ENCODE measurements around the gene FKTN. TPM values are rescaled to one million over a fixed set of nuclear protein-coding genes. Genes with fewer than 3 reads are reported as not detected.
"Not testable (repeated sequence)": the region's sequence is repeated elsewhere in the genome, so short reads cannot be mapped to it uniquely, and the experiment has no call there.

Gene FKTN
- 10 to 100 TPM in 1 of 2 donors, under 1 TPM in 1; 0.52 to 14.3 TPM for total RNA-seq

DNA sequence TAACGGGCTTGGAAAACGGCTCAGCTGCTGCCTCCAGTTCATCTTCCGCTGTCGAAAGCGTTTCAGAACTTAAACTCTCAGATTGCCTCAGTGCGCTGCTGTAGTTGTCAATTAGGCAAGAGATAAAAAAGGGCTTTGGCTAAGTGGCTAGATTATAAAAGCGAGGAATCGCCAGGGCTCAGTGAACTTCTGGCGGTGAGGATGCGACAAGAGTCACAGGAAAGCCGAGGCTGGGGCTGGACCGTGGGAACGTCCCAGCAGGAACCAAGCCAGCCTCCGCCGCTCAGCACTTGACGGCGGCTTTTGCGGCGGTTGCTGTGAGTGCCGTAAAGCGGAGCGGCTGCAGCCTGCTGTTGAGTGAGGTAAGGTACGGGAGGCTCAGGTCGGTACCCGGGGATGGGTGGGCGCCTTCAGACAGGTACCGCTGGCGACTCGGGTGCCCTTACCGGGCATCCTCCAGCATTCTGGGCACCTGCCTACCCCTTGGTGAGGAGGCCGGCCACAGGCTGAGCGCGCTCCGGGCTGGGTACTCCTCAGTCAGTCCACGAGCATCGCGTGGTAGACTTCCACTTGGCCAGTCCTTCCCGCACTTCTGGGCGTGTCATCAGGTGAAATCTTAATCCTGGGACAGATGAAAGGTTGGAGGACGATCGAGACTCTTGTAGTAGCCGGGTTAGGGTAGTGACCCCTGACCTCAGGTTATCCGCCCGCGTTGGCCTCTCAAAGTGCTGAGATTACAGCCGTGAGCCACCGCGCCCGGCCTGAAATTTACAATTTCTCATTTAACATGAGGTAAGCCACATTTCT is at the start of gene FKTN:
Gene FKTN, plus strand, starts transcription at position 328 of the 807 bp plus-strand sequence. CDS start 16,902 bp downstream, outside the sequence.
- H3K9me3 Mint-ChIP-seq, result peaks cover 5 to 6% of the 10 kb centered on the region in 2 donors
- peak; percentile 78 to 80 for DNase-seq (ENCODE audit: low spot score in 2 of 2)
- H3K27ac Mint-ChIP-seq, result peak within 1 kb of the TSS; percentile 51 to 87
- ATAC-seq, result peak; percentile 92 to 98
- H3K36me3 Mint-ChIP-seq, result peaks cover 20 to 27% of the 10 kb centered on the region in 2 donors

DNA sequence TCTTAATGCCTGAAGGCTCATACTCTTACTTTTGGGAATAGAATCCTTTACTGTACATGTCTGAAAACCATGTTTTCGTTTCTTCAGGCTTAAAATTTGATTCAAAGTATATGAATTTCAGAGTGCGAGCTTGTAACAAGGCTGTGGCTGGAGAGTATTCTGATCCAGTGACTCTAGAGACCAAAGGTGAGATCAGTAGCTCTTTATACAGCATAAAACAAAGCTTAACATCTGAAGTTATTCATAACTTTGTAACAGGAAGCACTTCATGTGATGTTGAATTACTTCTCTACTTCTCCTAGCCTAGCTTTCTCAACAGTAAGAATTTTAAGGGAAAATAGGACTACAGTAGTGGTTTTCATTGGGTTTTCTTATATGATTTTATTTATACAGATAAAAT is 49.4 kb upstream of the FKTN start:
- no peaks in the 10 kb centered on the region for H3K36me3 Mint-ChIP-seq
- no peaks in the 10 kb centered on the region for H3K9me3 Mint-ChIP-seq
- no peak for ATAC-seq
- no peak for DNase-seq (ENCODE audit: low spot score in 2 of 2)
- no peak overlapping the region for H3K27ac Mint-ChIP-seq

DNA sequence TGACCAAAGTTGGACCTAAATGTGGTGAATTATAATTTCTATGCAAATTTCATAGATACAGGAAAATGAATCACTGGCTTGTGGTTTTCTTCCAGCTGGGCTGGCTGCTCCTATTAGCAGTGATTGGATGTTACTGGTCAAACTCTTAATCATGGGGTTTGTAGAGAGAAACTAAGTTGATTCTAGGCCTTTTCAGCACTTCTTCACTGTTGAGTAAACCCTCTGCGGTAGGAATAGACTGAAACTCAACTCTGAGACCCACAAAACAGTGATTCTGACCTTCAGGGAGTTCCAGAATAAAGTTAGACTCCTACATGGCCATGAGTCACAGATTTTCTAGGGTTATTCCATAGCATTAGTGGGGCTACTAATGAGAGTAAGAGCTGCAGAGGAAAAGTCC is 47.9 kb upstream of the FKTN start:
- Mint-ChIP-seq H3K9me3 (no peaks in the 10 kb centered on the region), H3K27ac (no peak overlapping the region), H3K36me3 (no peaks in the 10 kb centered on the region)
- DNase-seq (ENCODE audit: low spot score in 2 of 2) (no peak), ATAC-seq (peak in 1 of 2 donors; percentile 64)

DNA sequence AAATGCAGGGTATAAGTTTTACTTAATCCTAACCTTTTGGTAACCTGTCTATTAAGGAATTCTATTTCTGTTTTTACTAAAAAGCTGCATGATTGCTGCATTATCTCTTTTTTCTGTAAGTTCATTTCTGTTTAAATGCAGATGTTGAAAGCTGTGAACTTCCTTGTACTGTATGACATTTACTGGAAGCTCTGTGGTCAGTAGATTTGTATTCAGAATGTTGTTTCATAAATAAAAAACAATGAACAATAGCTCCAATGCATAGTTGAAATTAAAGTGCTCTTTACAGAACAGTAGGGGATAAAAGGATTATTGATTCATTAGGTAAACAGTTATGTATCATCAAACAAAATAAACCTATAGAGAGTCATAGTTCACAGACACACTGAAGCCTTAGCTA is 46.5 kb upstream of the FKTN start:
- ATAC-seq, result no peak

DNA sequence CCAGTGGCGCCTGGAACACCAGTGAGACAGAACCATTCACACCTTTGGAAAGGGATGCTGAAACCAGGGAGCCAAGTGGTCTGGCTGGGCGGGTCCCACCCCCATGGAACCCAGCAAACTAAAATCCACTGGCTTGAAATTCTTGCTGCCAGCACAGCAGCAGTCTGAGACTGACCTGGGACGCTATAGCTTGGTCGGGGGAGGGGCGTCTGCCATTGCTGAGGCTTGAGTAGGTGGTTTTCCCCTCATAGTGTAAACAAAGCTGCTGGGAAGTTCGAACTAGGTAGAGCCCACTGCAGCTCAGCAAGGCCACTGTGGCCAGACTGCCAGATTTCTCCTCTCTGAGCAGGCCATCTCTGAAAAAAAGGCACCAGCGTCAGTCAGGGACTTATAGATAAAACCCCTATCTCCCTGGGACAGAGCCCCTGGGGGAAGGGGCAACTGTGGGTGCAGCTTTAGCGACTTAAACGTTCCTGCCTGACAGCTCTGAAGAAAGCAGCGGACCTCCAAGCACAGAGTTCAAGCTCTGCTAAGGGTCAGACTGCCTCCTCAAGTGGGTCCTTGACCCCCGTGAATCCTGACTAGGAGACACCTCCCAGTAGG is 42.0 kb upstream of the FKTN start:
- H3K27ac Mint-ChIP-seq, result no peak overlapping the region
- DNase-seq (ENCODE audit: low spot score in 2 of 2) (no peak), ATAC-seq (no peak)
- H3K9me3 Mint-ChIP-seq, result no peaks in the 10 kb centered on the region
- H3K36me3 Mint-ChIP-seq, result no peaks in the 10 kb centered on the region

More for the DNA sequence above, 46.5 kb upstream of the FKTN start:
- Mint-ChIP-seq H3K9me3 (no peaks in the 10 kb centered on the region), H3K27ac (no peak overlapping the region), H3K36me3 (no peaks in the 10 kb centered on the region)
- DNase-seq (ENCODE audit: low spot score in 2 of 2), result no peak

DNA sequence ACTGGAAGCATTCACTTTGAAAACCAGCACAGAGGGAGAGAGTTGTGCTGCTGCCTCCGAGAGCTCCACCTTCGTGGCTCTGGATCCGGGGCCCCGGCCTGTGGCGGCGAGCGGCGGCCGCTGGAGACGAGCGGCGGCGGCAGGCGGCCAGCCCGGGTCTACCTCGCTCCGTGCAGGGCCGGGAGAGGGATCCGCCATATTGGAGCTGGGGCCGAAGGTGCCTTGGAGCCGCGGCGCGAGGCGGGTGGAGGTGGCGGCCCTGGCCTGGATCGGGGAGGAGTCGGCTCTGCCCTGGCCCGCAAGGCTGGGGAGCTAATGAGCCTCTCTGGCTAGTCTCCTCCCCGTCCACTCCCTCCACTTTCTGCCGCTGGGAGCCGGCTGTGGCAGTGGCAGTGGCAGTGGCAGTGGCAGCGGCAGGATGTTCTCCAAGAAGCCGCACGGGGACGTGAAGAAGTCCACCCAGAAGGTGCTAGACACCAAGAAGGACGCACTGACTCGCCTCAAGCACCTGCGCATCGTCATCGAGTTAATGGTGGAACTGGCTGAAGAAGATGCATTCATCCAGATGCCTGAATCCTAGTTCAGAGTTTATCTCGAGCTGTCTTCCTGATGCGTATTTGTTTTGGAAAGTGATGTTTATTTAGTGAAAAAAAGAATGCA is 38.1 kb upstream of the FKTN start:
- not testable (repeated sequence) for H3K36me3 Mint-ChIP-seq, H3K27ac Mint-ChIP-seq, H3K9me3 Mint-ChIP-seq
- peak; percentile 86 for ATAC-seq
- peak in 1 of 2 donors; percentile 9 for DNase-seq (ENCODE audit: low spot score in 2 of 2)

DNA sequence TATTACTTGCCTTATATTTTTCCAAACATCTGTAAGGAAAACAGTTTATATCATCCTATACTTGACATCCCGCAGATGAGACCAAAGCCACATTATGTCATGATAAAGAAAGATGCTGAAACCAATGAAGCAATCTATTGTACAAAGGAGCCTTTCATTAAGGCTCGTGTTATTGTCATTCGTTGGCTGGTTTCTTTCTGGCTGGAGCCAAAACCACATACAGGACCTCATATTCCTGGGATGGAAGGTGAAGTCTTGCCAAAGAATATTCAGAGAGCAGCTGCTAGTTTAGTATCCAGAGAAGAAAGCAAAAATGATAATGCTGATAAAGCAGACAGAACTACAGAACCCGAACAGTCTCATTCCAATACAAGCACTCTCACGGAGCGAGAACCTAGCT is 36.9 kb upstream of the FKTN start:
- H3K27ac Mint-ChIP-seq; DNase-seq (ENCODE audit: low spot score in 2 of 2); H3K36me3 Mint-ChIP-seq; H3K9me3 Mint-ChIP-seq; ATAC-seq: not testable (repeated sequence)

DNA sequence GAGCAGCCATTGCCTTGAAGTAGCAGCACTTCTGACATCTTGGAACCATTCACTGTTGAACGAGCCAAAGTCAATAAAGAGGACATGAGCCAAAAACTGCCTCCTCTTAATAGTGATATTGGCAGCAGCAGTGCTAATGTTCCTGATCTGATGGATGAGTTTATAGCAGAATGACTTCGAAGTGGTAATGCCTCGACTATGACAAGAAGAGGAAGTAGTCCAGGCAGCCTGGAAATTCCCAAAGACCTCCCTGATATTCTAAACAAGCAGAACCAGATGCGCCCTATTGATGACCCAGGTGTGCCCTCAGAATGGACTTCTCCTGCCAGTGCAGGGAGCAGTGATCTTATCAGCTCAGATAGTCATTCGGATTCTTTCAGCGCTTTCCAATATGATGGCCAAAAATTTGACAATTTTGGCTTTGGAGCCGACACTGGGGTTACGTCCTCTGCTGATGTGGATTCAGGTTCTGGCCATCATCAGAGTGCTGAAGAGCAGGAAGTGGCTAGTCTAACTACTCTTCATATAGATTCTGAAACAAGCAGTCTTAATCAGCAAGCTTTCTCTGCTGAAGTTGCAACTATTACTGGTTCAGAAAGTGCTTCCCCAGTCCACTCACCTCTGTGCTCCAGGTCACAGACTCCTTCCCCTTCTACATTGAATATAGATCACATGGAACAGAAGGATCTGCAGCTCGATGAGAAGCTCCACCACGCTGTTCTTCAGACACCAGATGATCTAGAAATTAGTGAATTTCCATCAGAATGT is 35.1 kb upstream of the FKTN start:
- H3K9me3 Mint-ChIP-seq; DNase-seq (ENCODE audit: low spot score in 2 of 2); H3K27ac Mint-ChIP-seq; H3K36me3 Mint-ChIP-seq: not testable (repeated sequence)
- ATAC-seq, result peak in 1 of 2 donors; percentile 24

DNA sequence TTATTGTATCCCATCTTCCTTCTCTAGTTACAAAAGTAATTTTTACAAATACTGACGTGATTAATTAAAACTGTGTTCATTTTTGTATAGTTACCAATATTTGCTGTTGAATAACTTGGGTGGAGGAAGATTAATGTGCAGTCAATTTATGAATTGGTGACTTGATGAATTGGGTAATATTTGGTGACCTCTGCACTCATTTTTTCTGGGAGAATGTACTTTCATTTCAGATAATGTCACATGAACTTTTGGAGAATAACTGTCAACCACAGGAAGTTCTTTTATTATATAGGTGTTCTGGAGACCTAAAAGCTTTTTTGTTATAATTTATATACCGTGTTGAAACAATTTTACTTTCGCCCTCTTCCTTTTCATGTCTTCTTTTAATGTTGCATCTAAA is 26.4 kb upstream of the FKTN start:
- peaks cover 6 to 10% of the 10 kb centered on the region in 2 donors for H3K9me3 Mint-ChIP-seq
- DNase-seq (ENCODE audit: low spot score in 2 of 2), result no peak
- no peak overlapping the region for H3K27ac Mint-ChIP-seq
- H3K36me3 Mint-ChIP-seq, result peaks cover 6 to 14% of the 10 kb centered on the region in 2 donors
- no peak for ATAC-seq

DNA sequence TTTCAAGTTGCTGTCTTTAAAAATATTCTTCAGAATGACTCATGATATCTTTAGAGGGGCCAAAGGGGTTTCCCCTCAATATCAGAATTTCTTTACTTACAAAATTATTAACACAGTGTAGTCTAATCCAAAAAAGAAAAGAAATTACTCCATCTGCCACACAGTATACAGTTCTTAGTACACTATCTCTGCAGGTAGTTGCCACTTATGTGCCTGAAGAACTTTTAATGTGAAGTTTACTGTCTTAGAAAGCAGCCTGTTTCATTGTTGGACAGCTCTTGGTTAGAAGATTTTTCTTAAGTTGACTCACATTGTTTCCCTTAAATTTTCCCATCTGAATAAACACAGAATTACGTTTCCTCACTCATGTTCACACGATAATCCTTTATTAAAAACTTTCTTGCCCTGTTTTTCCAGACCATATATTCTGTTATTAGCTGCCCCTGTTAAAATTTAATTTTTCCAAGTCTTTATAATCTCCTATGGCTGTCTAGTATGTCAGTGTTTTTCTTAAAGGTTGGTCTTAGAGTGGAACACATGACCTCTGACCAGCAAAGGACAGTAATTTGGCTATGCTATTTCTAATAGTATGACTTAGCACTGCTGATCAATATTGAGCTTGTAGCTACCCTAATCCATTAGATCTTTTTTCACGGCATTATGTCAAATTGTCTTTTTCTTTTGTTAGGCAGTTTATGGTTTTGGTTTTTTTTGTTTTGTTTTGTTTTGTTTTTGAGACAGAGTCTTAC is 21.8 kb upstream of the FKTN start:
- ATAC-seq, result peak in 1 of 2 donors; percentile 64
- H3K36me3 Mint-ChIP-seq, result no peaks in the 10 kb centered on the region
- no peaks in the 10 kb centered on the region for H3K9me3 Mint-ChIP-seq
- H3K27ac Mint-ChIP-seq, result no peak overlapping the region
- DNase-seq (ENCODE audit: low spot score in 2 of 2), result no peak

DNA sequence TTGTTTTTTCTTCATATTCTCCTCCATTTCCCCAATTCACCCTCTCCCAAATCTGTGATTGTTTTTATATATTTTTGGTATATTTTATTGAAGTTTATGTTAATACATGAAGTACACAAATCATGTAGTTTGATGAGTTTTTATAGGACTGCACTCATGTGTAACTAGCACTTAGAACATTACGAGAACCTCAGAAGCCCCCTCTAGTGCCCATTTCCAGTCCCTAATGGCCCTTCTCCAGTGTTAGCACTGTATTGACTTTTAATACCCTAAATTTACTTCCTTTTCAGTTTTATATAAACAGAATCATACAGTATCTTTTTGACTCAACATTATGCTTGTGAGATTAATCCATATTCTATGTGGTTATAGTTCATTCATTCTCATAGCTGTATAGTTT is 18.5 kb upstream of the FKTN start:
- Mint-ChIP-seq H3K9me3 (no peaks in the 10 kb centered on the region), H3K27ac (no peak overlapping the region), H3K36me3 (no peaks in the 10 kb centered on the region)
- no peak for ATAC-seq
- DNase-seq (ENCODE audit: low spot score in 2 of 2), result no peak

DNA sequence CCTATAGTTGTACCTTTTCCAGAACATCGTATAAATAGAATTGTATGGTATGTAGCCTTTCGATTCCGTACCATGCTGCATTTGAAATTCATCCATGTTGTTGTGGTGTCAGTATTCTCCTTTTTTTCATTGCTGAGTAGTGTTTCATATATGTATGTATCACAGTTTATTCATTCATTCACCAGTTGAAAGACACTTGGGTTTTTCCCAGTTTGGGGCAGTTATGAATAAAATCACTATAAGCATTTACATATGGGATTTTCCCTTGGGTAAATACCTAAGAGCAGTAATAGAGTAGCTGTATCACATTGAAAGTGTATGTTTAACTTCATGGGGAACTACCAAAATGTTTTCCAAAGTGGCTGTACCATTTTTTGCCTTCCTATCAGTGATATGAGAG is 16.1 kb upstream of the FKTN start:
- Mint-ChIP-seq H3K36me3 (no peaks in the 10 kb centered on the region), H3K9me3 (no peaks in the 10 kb centered on the region), H3K27ac (no peak overlapping the region)
- no peak for DNase-seq (ENCODE audit: low spot score in 2 of 2)
- peak; percentile 99 to 100 for ATAC-seq

DNA sequence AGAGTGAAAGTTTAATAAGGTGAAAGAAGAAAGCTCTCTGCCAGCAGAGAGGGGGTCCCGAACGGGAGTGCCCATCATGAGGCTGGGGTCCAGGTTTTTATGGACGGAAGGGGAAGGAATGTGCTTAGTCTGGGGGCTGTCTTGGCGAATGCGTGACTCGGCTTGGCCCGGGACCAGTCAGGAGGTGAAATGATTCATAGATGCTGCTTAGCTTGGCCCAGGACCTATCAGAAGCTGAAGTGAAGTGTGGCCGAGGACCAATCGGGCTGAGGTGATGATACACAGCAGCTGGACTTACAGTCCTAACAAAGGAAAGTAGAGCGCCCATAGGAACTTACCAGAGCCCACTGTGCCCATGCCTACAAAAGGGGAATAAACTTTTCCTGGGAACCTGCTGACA is 3.9 kb upstream of the FKTN start:
- ATAC-seq, result no peak
- H3K36me3 Mint-ChIP-seq, result peaks cover 0 to 9% of the 10 kb centered on the region in 2 donors
- no peak overlapping the region for H3K27ac Mint-ChIP-seq
- no peak for DNase-seq (ENCODE audit: low spot score in 2 of 2)
- no peaks in the 10 kb centered on the region for H3K9me3 Mint-ChIP-seq

DNA sequence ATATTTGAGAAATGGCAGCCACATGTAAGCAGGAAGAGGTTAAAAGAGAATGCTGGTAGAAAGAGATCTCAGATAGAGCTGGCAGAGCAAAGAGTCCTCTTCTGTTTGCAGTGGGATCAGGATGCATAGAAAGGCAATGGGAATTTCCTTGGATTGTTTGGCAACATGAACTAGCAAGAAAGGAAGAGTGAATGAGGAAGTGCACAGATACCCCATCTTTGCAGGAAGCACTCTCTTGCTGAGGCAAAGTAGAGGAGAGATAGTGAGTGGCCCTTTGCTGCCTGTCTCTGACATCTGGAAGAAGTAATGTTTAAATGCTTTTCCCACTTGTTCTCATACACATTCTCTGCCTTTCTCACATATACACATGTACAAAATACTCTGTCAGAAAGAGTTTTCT is 14.5 kb downstream of the FKTN start:
- Mint-ChIP-seq H3K36me3 (peaks cover 24 to 31% of the 10 kb centered on the region in 2 donors), H3K27ac (peak overlapping the region in 1 of 2 donors; percentile 39), H3K9me3 (peaks cover 9 to 18% of the 10 kb centered on the region in 2 donors)
- DNase-seq (ENCODE audit: low spot score in 2 of 2), result no peak
- no peak for ATAC-seq

DNA sequence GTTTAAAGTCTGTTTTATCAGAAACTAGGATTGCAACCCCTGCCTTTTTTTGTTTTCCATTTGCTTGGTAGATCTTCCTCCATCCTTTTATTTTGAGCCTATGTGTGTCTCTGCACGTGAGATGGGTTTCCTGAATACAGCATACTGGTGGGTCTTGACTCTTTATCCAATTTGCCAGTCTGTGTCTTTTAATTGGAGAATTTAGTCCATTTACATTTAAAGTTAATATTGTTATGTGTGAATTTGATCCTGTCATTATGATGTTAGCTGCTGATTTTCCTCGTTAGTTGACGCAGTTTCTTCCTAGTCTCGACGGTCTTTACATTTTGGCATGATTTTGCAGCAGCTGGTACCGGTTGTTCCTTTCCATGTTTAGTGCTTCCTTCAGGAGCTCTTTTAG is 22.0 kb downstream of the FKTN start:
- H3K27ac Mint-ChIP-seq; ATAC-seq; H3K9me3 Mint-ChIP-seq; DNase-seq (ENCODE audit: low spot score in 2 of 2): not testable (repeated sequence)
- H3K36me3 Mint-ChIP-seq, result peaks cover 7 to 14% of the 10 kb centered on the region in 2 donors

DNA sequence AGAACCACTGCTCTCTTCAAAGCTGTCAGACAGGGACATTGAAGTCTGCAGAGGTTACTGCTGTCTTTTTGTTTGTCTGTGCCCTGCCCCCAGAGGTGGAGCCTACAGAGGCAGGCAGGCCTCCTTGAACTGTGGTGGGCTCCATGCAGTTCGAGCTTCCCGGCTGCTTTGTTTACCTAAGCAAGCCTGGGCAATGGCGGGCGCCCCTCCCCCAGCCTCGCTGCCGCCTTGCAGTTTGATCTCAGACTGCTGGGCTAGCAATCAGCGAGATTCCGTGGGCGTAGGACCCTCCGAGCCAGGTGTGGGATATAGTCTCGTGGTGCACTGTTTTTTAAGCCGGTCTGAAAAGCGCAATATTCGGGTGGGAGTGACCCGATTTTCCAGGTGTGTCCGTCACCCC is 23.6 kb downstream of the FKTN start:
- not testable (repeated sequence) for H3K27ac Mint-ChIP-seq; DNase-seq (ENCODE audit: low spot score in 2 of 2); H3K36me3 Mint-ChIP-seq; ATAC-seq; H3K9me3 Mint-ChIP-seq
